Gastroesophageal sphincter (tissue), 3 donors: Measurements from ENCODE around the gene OTOS.

Source experiments
- EP300 ChIP-seq: sonication (generic); formaldehyde crosslinking; IDR thresholded peaks from one replicate; pipeline ENCODE4 v1.6.1; 2017; ENCODE audit warnings: antibody characterized with exemption, mild to moderate bottlenecking
- TF ChIP-seq, protein P1 (sequence below), 4 experiments: fragments of 200-600 bp in 2 of 4; fragments of 450-650 bp in 2 of 4; sonication (generic) in 1 of 4; IDR thresholded peaks; one replicate each; pipeline ENCODE4 v1.5.1; 2017 to 2019; ENCODE audit warnings: antibody characterized with exemption in 4 of 4, mild to moderate bottlenecking in 2 of 4, moderate library complexity in 2 of 4

DNA sequence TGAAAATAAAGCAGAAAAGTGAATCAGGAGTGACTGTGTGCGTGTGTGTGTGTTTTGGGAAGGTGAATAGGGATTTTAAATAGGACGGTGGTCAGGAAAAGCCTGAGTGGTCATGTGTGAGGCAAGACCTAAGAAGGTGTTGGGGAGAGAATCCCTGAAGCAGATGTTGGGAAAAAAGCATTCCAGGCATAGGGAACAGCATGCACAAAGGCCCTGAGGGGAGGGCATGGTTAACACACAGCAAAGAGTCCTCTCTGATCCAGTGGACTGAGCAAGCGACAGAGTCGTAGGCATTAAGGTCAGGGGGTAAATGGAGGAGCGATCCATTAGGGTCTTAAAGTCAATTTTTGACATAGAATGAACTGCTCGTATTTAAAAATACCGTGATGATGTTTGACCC is 34.0 kb upstream of the OTOS start:
- TF ChIP-seq EP300: no peak
- TF ChIP-seq, protein P1, sequence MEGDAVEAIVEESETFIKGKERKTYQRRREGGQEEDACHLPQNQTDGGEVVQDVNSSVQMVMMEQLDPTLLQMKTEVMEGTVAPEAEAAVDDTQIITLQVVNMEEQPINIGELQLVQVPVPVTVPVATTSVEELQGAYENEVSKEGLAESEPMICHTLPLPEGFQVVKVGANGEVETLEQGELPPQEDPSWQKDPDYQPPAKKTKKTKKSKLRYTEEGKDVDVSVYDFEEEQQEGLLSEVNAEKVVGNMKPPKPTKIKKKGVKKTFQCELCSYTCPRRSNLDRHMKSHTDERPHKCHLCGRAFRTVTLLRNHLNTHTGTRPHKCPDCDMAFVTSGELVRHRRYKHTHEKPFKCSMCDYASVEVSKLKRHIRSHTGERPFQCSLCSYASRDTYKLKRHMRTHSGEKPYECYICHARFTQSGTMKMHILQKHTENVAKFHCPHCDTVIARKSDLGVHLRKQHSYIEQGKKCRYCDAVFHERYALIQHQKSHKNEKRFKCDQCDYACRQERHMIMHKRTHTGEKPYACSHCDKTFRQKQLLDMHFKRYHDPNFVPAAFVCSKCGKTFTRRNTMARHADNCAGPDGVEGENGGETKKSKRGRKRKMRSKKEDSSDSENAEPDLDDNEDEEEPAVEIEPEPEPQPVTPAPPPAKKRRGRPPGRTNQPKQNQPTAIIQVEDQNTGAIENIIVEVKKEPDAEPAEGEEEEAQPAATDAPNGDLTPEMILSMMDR (IDR thresholded peaks at IDR 0.05): no peak
